Ovary (tissue), 9 donors: Measurements from ENCODE around the gene MAST2. TPM values are rescaled to one million over a fixed set of nuclear protein-coding genes. Genes with fewer than 3 reads are reported as not detected.

Experiments used
- DNase-seq, 5 donors: peaks; one replicate each; pipeline ENCODE4 v3.0.0-alpha.2; 2019 to 2020
- H3K27ac ChIP-seq, 2 donors: fragments of 200-600 bp; one replicate each; pipeline versions ENCODE4 v1.5.1 to v1.8.0; 2019 to 2022
- H3K27me3 ChIP-seq: fragments of 200-600 bp; one replicate; pipeline ENCODE4 v1.8.0; 2022
- H3K36me3 ChIP-seq: fragments of 200-600 bp; sonication (generic); one replicate; pipeline ENCODE4 v1.5.1; 2019
- H3K4me1 ChIP-seq: one replicate; pipeline ENCODE4 v1.8.1; 2013; ENCODE audit warnings: mild to moderate bottlenecking, moderate library complexity; ENCODE audit not compliant: insufficient read depth
- H3K4me3 ChIP-seq: fragments of 200-600 bp; sonication (generic); one replicate; pipeline ENCODE4 v1.5.1; 2017
- H3K9me3 ChIP-seq, 2 donors: fragments of 200-600 bp in 1 of 2; sonication (generic) in 1 of 2; one replicate each; pipeline versions ENCODE4 v1.5.1 to v1.8.1; 2013 to 2019; ENCODE audit warnings: mild to moderate bottlenecking in 1 of 2, moderate library complexity in 1 of 2
- CTCF ChIP-seq, 3 donors: fragments of 450-650 bp in 2 of 3; fragments of 200-600 bp in 1 of 3; IDR thresholded peaks; one replicate each; pipeline versions ENCODE4 v1.5.1 to v1.8.0; 2016 to 2022; ENCODE audit warnings: antibody characterized with exemption in 3 of 3, mild to moderate bottlenecking in 1 of 3
- EP300 ChIP-seq: sonication (generic); formaldehyde crosslinking; IDR thresholded peaks from one replicate; pipeline ENCODE4 v1.6.1; 2017; ENCODE audit warnings: antibody characterized with exemption
- POLR2A ChIP-seq: fragments of 450-650 bp; IDR thresholded peaks from one replicate; pipeline ENCODE4 v1.6.1; 2017; ENCODE audit warnings: antibody characterized with exemption, mild to moderate bottlenecking, moderate library complexity
- WGBS, 3 donors: extraction: QIAGEN DNeasy Blood & Tissue Kit in 1 of 3; methylation state at CpG; one replicate each; pipeline versions ENCODE4 v1.1.5 to v1.1.7; 2013 to 2017; 5-methylcytosine and 5-hydroxymethylcytosine counted together
- intact Hi-C, 4 donors: fragments of 100-400 bp; cut with DNase I; formaldehyde crosslinking; loops; one replicate each; pipeline versions ENCODE4 v1.11.0 to v1.15.1; 2022 to 2023
- polyA plus RNA-seq, 2 donors: library from polyadenylated mRNA; stranded (reverse); fragments of 200-250 nt in 1 of 2; fragments of 350-450 nt in 1 of 2; fragmentation: Illumina TruSeq in 1 of 2; extraction: RNeasy Lipid Tissue Mini Kit (QIAGEN cat#74804) in 1 of 2; gene quantifications; one replicate each; pipeline ENCODE4 v1.2.3, GENCODE V29; 2013 to 2014
- total RNA-seq, 7 donors: library from RNA; depleted of rRNA in 2 of 7; stranded (reverse); fragments of >200 nt in 2 of 7; fragmentation: NEBNext Ultra II Directional in 3 of 7; extraction: Animal tissue kit (Norgen Biotek cat#: 25700) in 3 of 7; gene quantifications; one replicate each; pipeline versions ENCODE4 v1.1.0 to v1.2.4, GENCODE V29; 2016 to 2023
- donor health status: DM: no; HTN: no; CAD: no; lungs with moderate emphysema.
- donor health status: DM: no; HTN: no; CAD: no.
- donor health status: Bipolar disorder and iron deficiency.
- donor health status: DM: yes; HTN: yes; CAD: no.
- donor health status: DM: no; HTN: no; CAD: no.
- donor health status: DM: yes; HTN: yes; CAD: no.

MAST2 gene
- total and polyA plus RNA-seq, 9 donors, result 22.6 to 50.4 (median 31.7) TPM

- WGBS, 3 donors, result 79 to 86% (median 86%) methylated on average over 2 of the region's 2 CpGs
- no peaks in the 10 kb centered on the region for H3K27me3 ChIP-seq
- no peaks in the 10 kb centered on the region for H3K36me3 ChIP-seq
- H3K4me1 ChIP-seq, result no peaks in the 10 kb centered on the region
- no peaks in the 10 kb centered on the region for H3K9me3 ChIP-seq
- intact Hi-C loops, result loop anchor here in 1 of 4 donors (10.0 kb wide), 1 partner anchor 299 kb away; no protein-coding TSS in a partner anchor
- TF ChIP-seq CTCF (IDR thresholded peaks at IDR 0.05) (no peak), POLR2A (no peak), EP300 (no peak)
- H3K4me3 ChIP-seq, result no peak overlapping the region
- no peak overlapping the region for H3K27ac ChIP-seq
- DNase-seq, result no peak
Measured at GRCh38 chr1:45886229-45886628, 82.8 kb downstream of the MAST2 start.

GRCh38 chr1:45887156-45887842 lies 83.9 kb downstream of the MAST2 start:
- H3K36me3 ChIP-seq, result no peaks in the 10 kb centered on the region
- no peak for DNase-seq
- no peak overlapping the region for H3K4me3 ChIP-seq
- no peak for TF ChIP-seq POLR2A
- no peak for TF ChIP-seq CTCF (IDR thresholded peaks at IDR 0.05)
- no peak for TF ChIP-seq EP300
- no peaks in the 10 kb centered on the region for H3K9me3 ChIP-seq
- no peak overlapping the region for H3K27ac ChIP-seq
- intact Hi-C loops, result loop anchor here in 1 of 4 donors (10.0 kb wide), 1 partner anchor 298 kb away; no protein-coding TSS in a partner anchor
- 93 to 100% (median 100%) methylated on average over 1 of the region's 1 CpG for WGBS, 3 donors
- peaks cover 3% of the 10 kb centered on the region for H3K4me1 ChIP-seq
- no peaks in the 10 kb centered on the region for H3K27me3 ChIP-seq

GRCh38 chr1:45890078-45890477 lies 86.7 kb downstream of the MAST2 start:
- intact Hi-C loops, result no loop called here
- H3K27me3 ChIP-seq, result no peaks in the 10 kb centered on the region
- 97 to 100% (median 97%) methylated on average over 2 of the region's 2 CpGs for WGBS, 3 donors

GRCh38 chr1:45891087-45891486 lies 87.7 kb downstream of the MAST2 start:
- Histone ChIP-seq H3K9me3 (no peaks in the 10 kb centered on the region), H3K4me1 (peaks cover 8% of the 10 kb centered on the region), H3K27me3 (no peaks in the 10 kb centered on the region), H3K27ac (no peak overlapping the region), H3K36me3 (no peaks in the 10 kb centered on the region), H3K4me3 (no peak overlapping the region)
- TF ChIP-seq EP300, result no peak
- no peak for TF ChIP-seq POLR2A
- no peak for TF ChIP-seq CTCF (IDR thresholded peaks at IDR 0.05)
- no peak for DNase-seq
- intact Hi-C loops, result no loop called here
- WGBS, 3 donors, result 96 to 100% (median 96%) methylated on average over 2 of the region's 2 CpGs

More at GRCh38 chr1:45890078-45890477, 86.7 kb downstream of the MAST2 start:
- no peak overlapping the region for H3K4me3 ChIP-seq
- H3K27ac ChIP-seq, result no peak overlapping the region
- H3K36me3 ChIP-seq, result no peaks in the 10 kb centered on the region
- H3K9me3 ChIP-seq, result no peaks in the 10 kb centered on the region
- TF ChIP-seq POLR2A, result no peak
- no peak for DNase-seq
- peaks cover 8% of the 10 kb centered on the region for H3K4me1 ChIP-seq

- no peak for DNase-seq
- Histone ChIP-seq H3K27me3 (no peaks in the 10 kb centered on the region), H3K4me1 (peaks cover 8% of the 10 kb centered on the region), H3K9me3 (no peaks in the 10 kb centered on the region), H3K27ac (peak overlapping the region; percentile 3 to 32), H3K36me3 (no peaks in the 10 kb centered on the region), H3K4me3 (no peak overlapping the region)
- TF ChIP-seq POLR2A, result no peak
- TF ChIP-seq CTCF (IDR thresholded peaks at IDR 0.05), result no peak
- no peak for TF ChIP-seq EP300
- intact Hi-C loops, result no loop called here
- WGBS, 3 donors, result 4 to 12% (median 8%) methylated on average over 6 of the region's 6 CpGs
Measured at GRCh38 chr1:45892068-45892785, 88.8 kb downstream of the MAST2 start.
